ENCODE measurements around the gene IL10RB. TPM values are rescaled to one million over a fixed set of nuclear protein-coding genes. Genes with fewer than 3 reads are reported as not detected.

Gene IL10RB
- total RNA-seq, 4 donors from 2014 or later = 13.1 to 23.7 (median 20.5) TPM

- no peak for ATAC-seq
- Histone ChIP-seq H3K4me1 (no peaks in the 10 kb centered on the region), H3K36me3 (peaks cover 0 to 93% of the 10 kb centered on the region in 2 donors), H3K9me3 (no peaks in the 10 kb centered on the region), H3K27ac (no peak overlapping the region), H3K4me3 (no peak overlapping the region), H3K27me3 (no peaks in the 10 kb centered on the region)
- TF ChIP-seq POLR2A (IDR thresholded peaks at IDR 0.05) (no peak), CTCF (IDR thresholded peaks at IDR 0.05) (no peak), EP300 (IDR thresholded peaks at IDR 0.05) (no peak), POLR2AphosphoS5 (IDR thresholded peaks at IDR 0.05) (no peak)
- WGBS, 2 donors (ENCODE audit: low coverage in 1 of 2) = 93 to 95% methylated on average over 4 to 5 of the region's 5 CpGs
Measured at GRCh38 chr21:33254766-33255165, 11.4 kb upstream of the IL10RB start.

DNA sequence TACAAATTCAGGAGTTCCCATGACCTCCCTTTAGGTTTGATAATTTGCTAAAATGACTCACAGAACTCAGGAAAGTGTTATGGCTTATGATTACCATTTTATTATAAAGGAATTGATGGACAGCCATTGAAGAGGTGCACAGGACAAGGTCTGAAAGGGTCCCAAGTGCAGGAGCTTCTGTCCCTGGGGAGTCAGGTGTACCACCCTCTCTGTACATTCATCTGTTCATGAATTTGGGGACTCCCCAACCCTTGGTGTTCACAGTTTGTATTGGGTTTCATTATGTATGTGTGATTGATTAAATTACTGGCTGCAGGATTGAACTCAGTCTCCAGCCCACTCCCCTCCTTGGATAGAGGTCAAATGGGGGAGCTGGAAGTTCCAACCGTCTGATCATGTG is 10.8 kb upstream of the IL10RB start:
- Histone ChIP-seq H3K36me3 (peaks cover 0 to 86% of the 10 kb centered on the region in 2 donors), H3K9me3 (no peaks in the 10 kb centered on the region), H3K27me3 (no peaks in the 10 kb centered on the region), H3K4me1 (no peaks in the 10 kb centered on the region), H3K4me3 (no peak overlapping the region), H3K27ac (no peak overlapping the region)
- WGBS, 2 donors (ENCODE audit: low coverage in 1 of 2) = 56 to 67% methylated on average over 1 of the region's 1 CpG
- no peak for ATAC-seq
- TF ChIP-seq POLR2AphosphoS5 (IDR thresholded peaks at IDR 0.05) (no peak), POLR2A (IDR thresholded peaks at IDR 0.05) (no peak), CTCF (IDR thresholded peaks at IDR 0.05) (no peak), EP300 (IDR thresholded peaks at IDR 0.05) (no peak)

- no peak overlapping the region for H3K4me3 ChIP-seq
- H3K9me3 ChIP-seq = no peaks in the 10 kb centered on the region
- 89 to 96% methylated on average over 3 to 6 of the region's 6 CpGs for WGBS, 2 donors (ENCODE audit: low coverage in 1 of 2)
- no peak overlapping the region for H3K27ac ChIP-seq
- no peak for TF ChIP-seq POLR2AphosphoS5 (IDR thresholded peaks at IDR 0.05)
- no peak for TF ChIP-seq POLR2A (IDR thresholded peaks at IDR 0.05)
- no peak for TF ChIP-seq CTCF (IDR thresholded peaks at IDR 0.05)
- TF ChIP-seq EP300 (IDR thresholded peaks at IDR 0.05) = no peak
- H3K36me3 ChIP-seq = peaks cover 0 to 80% of the 10 kb centered on the region in 2 donors
- no peaks in the 10 kb centered on the region for H3K27me3 ChIP-seq
- ATAC-seq = no peak
- no peaks in the 10 kb centered on the region for H3K4me1 ChIP-seq
Measured at GRCh38 chr21:33256019-33256418, 10.1 kb upstream of the IL10RB start.

DNA sequence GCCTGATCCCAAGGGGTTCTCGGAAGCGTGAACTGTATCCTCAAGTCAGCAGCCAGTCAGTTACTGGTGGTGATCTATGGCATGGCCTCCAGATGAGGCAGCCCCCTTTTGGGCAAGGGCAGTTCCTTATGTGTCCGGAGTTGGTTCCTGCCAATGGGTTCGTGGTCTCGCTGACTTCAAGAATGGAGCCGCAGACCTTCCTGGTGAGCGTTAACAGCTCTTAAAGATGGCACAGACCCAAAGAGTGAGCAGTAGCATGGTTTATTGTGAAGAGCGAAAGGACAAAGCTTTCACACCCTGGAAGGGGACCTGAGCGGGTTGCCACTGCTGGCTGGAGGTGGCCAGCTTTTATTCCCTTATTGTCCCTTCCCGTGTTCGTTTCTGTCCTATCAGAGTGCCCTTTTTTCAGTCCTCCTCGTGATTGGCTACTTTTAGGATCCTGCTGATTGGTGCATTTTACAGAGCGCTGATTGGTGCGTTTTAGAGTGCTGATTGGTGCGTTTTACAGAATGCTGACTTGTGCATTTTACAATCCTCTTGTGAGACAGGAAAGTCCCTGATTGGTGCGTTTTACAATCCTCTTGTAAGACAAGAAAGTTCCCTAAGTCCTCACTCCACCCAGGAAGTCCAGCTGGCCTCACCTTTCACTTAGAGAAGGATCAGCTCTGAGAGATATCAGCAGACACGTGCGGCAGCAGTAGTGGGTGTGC is 8.9 kb upstream of the IL10RB start:
- ATAC-seq = no peak
- H3K9me3 ChIP-seq = no peaks in the 10 kb centered on the region
- H3K27ac ChIP-seq = no peak overlapping the region
- H3K4me3 ChIP-seq = no peak overlapping the region
- 96% methylated on average over 12 to 15 of the region's 18 CpGs for WGBS, 2 donors (ENCODE audit: low coverage in 1 of 2)
- no peaks in the 10 kb centered on the region for H3K4me1 ChIP-seq
- no peaks in the 10 kb centered on the region for H3K27me3 ChIP-seq
- TF ChIP-seq POLR2AphosphoS5 (IDR thresholded peaks at IDR 0.05) = no peak
- no peak for TF ChIP-seq CTCF (IDR thresholded peaks at IDR 0.05)
- TF ChIP-seq POLR2A (IDR thresholded peaks at IDR 0.05) = no peak
- no peak for TF ChIP-seq EP300 (IDR thresholded peaks at IDR 0.05)
- peaks cover 0 to 73% of the 10 kb centered on the region in 2 donors for H3K36me3 ChIP-seq

DNA sequence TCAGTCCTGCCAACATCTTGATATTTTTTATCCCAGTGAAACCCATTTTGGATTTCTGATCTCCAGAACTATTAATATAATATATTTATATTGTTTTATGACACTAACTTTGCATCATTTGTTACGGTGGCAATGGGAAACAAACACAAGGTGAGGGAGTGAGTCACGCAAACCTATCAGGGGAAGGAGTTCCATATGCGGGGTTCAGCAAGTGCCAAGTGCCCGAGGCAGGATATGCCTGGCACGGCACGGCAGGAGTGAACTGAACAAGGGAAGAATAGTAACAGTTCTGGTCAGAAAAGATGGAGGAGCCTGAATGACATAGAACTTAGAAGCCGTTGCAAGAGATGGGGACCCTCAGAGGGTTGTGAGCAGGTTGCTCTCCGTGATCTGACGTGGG is 7.7 kb upstream of the IL10RB start:
- TF ChIP-seq POLR2A (IDR thresholded peaks at IDR 0.05) (no peak), EP300 (IDR thresholded peaks at IDR 0.05) (no peak), POLR2AphosphoS5 (IDR thresholded peaks at IDR 0.05) (no peak), CTCF (IDR thresholded peaks at IDR 0.05) (no peak)
- Histone ChIP-seq H3K9me3 (no peaks in the 10 kb centered on the region), H3K36me3 (peaks cover 0 to 69% of the 10 kb centered on the region in 2 donors), H3K27ac (no peak overlapping the region), H3K27me3 (no peaks in the 10 kb centered on the region), H3K4me3 (no peak overlapping the region), H3K4me1 (no peaks in the 10 kb centered on the region)
- 95 to 99% methylated on average over 8 to 9 of the region's 9 CpGs for WGBS, 2 donors (ENCODE audit: low coverage in 1 of 2)
- ATAC-seq = no peak
